ENCODE data around the gene MSRB3. TPM values are rescaled to one million over a fixed set of nuclear protein-coding genes. Genes with fewer than 3 reads are reported as not detected.

The MSRB3 gene
- total RNA-seq, 6 donors from 2014 or later, result 15.7 to 76.3 (median 30.4) TPM

DNA sequence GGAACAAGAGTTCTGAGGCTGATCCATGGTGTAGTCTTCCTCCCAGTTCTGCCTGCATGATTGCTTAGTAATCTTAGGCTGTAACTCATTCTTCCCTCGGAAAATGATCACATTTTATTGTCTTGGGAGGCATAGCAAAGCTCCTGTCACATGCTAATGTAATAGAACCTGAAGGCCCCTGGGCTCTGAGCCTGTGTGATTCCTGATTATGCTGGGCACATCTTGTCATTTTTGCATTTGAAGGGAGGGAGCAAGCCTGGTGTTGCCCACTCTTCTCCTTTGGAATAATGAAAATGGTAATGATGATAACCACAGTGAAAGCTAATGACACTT is 215.4 kb downstream of the MSRB3 start:
- 36 to 62% methylated on average over 1 of the region's 1 CpG for WGBS, 2 donors
- DNase-seq, result no peak

DNA sequence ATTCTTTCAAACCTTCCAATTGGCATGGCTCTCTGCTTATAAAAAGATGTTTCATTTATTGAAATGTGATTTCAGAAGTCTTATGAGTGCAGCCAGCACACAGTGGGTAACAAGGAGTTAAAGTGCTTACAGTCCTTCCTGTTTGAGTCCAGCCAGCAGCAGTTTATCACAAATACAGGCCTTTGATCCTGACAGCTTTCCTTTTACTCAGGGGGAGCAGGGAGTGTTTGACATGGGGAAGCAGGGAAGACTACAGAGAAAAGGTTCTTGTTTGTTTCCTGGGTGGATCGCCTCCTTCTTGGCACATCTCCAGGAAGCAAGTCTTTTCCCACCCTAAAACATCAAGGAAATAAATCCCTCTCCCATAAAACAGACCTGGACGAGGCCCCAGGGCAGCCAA is 216.1 kb downstream of the MSRB3 start:
- H3K9me3 ChIP-seq, result no peaks in the 10 kb centered on the region
- H3K4me1 ChIP-seq, result peaks cover 0 to 25% (median 3%) of the 10 kb centered on the region in 4 donors
- no peak overlapping the region for H3K27ac ChIP-seq
- 36 to 51% methylated on average over 2 of the region's 2 CpGs for WGBS, 2 donors
- H3K4me3 ChIP-seq, result no peak overlapping the region
- no peak for DNase-seq
- no peaks in the 10 kb centered on the region for H3K27me3 ChIP-seq
- no peak for ATAC-seq (ENCODE audit: low FRiP score in 2 of 2)
- H3K36me3 ChIP-seq, result no peaks in the 10 kb centered on the region
- TF ChIP-seq, protein P1, sequence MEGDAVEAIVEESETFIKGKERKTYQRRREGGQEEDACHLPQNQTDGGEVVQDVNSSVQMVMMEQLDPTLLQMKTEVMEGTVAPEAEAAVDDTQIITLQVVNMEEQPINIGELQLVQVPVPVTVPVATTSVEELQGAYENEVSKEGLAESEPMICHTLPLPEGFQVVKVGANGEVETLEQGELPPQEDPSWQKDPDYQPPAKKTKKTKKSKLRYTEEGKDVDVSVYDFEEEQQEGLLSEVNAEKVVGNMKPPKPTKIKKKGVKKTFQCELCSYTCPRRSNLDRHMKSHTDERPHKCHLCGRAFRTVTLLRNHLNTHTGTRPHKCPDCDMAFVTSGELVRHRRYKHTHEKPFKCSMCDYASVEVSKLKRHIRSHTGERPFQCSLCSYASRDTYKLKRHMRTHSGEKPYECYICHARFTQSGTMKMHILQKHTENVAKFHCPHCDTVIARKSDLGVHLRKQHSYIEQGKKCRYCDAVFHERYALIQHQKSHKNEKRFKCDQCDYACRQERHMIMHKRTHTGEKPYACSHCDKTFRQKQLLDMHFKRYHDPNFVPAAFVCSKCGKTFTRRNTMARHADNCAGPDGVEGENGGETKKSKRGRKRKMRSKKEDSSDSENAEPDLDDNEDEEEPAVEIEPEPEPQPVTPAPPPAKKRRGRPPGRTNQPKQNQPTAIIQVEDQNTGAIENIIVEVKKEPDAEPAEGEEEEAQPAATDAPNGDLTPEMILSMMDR (IDR thresholded peaks at IDR 0.05), result no peak
- TF ChIP-seq POLR2A (IDR thresholded peaks at IDR 0.05) (no peak), POLR2AphosphoS5 (IDR thresholded peaks at IDR 0.05) (no peak), EP300 (IDR thresholded peaks at IDR 0.05) (no peak)

More for the DNA sequence above, 215.4 kb downstream of the MSRB3 start:
- TF ChIP-seq POLR2A (IDR thresholded peaks at IDR 0.05) (no peak), POLR2AphosphoS5 (IDR thresholded peaks at IDR 0.05) (no peak), EP300 (IDR thresholded peaks at IDR 0.05) (no peak)
- TF ChIP-seq, protein P1 (IDR thresholded peaks at IDR 0.05), result no peak
- no peaks in the 10 kb centered on the region for H3K36me3 ChIP-seq
- peaks cover 0 to 25% (median 3%) of the 10 kb centered on the region in 4 donors for H3K4me1 ChIP-seq
- no peaks in the 10 kb centered on the region for H3K9me3 ChIP-seq
- no peak overlapping the region for H3K27ac ChIP-seq
- no peak overlapping the region for H3K4me3 ChIP-seq
- ATAC-seq (ENCODE audit: low FRiP score in 2 of 2), result no peak
- H3K27me3 ChIP-seq, result no peaks in the 10 kb centered on the region

DNA sequence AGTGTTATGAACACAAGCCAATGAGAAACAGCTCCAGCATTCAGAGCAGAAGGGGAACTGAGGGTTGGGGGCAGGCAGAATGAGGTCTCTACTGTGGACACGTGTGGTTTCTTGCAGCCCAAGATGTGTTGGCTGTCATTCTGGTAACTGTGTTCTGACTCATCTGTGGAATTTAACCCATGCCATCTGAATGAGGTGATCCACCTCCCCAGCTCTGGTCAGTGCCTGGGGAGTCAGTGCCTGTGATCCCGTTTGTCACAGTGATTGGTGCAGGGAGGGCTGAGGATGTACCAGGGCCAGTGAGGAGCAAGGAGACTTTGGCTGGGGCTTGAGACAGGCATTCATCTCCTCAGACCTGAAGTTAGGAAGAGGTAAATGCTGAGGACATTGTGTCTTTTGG is 216.8 kb downstream of the MSRB3 start:
- H3K27me3 ChIP-seq, result no peaks in the 10 kb centered on the region
- H3K4me3 ChIP-seq, result no peak overlapping the region
- WGBS, 2 donors, result 36 to 54% methylated on average over 2 of the region's 2 CpGs
- no peaks in the 10 kb centered on the region for H3K36me3 ChIP-seq
- ATAC-seq (ENCODE audit: low FRiP score in 2 of 2), result peak in 1 of 2 donors; percentile 43
- peaks cover 0 to 25% (median 3%) of the 10 kb centered on the region in 4 donors for H3K4me1 ChIP-seq
- no peak overlapping the region for H3K27ac ChIP-seq
- no peak for DNase-seq
- no peaks in the 10 kb centered on the region for H3K9me3 ChIP-seq
- TF ChIP-seq, protein P1 (IDR thresholded peaks at IDR 0.05), result no peak
- no peak for TF ChIP-seq POLR2AphosphoS5 (IDR thresholded peaks at IDR 0.05)

DNA sequence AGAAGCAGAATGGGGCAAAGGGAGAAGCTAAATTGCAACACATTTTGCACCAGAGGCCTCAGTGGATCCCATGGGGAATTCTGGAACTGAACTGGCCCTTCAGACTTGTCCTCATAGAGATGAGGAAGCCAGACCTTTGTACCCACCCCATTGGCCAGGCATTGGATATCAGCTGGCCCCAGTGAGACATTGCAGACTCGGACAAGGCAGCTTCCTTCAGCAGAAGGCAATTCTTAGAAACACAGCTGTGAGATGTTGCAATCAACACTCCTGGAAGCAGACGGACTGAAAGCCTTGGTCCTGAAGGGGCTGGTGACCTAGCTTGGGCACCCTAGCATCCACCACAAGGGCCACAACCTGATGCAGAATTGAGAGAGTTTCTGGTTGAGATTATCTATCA is 218.1 kb downstream of the MSRB3 start:
- H3K27me3 ChIP-seq, result no peaks in the 10 kb centered on the region
- 16 to 44% methylated on average over 1 to 2 of the region's 2 CpGs for WGBS, 2 donors
- H3K9me3 ChIP-seq, result no peaks in the 10 kb centered on the region
- H3K4me3 ChIP-seq, result no peak overlapping the region
- ATAC-seq (ENCODE audit: low FRiP score in 2 of 2) (peak in 1 of 2 donors; percentile 53), DNase-seq (peak in 1 of 2 donors; percentile 31)
- H3K4me1 ChIP-seq, result peaks cover 0 to 33% (median 11%) of the 10 kb centered on the region in 4 donors
- TF ChIP-seq EP300 (IDR thresholded peaks at IDR 0.05), result no peak
- TF ChIP-seq POLR2AphosphoS5 (IDR thresholded peaks at IDR 0.05), result peak in 1 of 2 donors; percentile 21
- TF ChIP-seq POLR2A (IDR thresholded peaks at IDR 0.05), result no peak
- TF ChIP-seq, protein P1 (IDR thresholded peaks at IDR 0.05), result no peak
- no peak overlapping the region for H3K27ac ChIP-seq
- no peaks in the 10 kb centered on the region for H3K36me3 ChIP-seq

DNA sequence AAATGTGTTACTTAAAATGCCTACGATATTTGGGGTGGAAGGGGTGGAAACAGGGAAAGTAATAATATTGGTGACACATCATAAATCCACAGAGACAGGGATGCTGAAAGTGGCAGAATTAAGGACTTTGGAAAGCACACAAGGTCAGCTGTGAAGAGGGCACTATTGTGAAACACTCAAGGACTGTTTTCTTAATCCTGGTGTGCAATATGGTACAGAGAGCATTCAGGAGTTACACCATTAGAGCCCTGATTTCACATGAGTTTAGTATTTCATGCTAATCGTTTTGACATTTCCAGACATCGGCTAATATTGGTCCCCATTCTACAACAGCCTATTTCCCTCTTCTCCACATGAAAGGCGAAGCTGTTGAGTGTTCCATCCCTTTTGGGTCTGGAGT is 219.2 kb downstream of the MSRB3 start:
- H3K27ac ChIP-seq, result no peak overlapping the region
- no peak for DNase-seq

More for the DNA sequence above, 219.2 kb downstream of the MSRB3 start:
- no peak for ATAC-seq (ENCODE audit: low FRiP score in 2 of 2)
- 47 to 55% methylated on average over 4 of the region's 4 CpGs for WGBS, 2 donors
- no peaks in the 10 kb centered on the region for H3K27me3 ChIP-seq
- no peaks in the 10 kb centered on the region for H3K9me3 ChIP-seq
- no peaks in the 10 kb centered on the region for H3K36me3 ChIP-seq
- no peak overlapping the region for H3K4me3 ChIP-seq
- TF ChIP-seq, protein P1 (IDR thresholded peaks at IDR 0.05), result no peak
- TF ChIP-seq EP300 (IDR thresholded peaks at IDR 0.05), result peak in 1 of 4 donors; percentile 18
- TF ChIP-seq POLR2AphosphoS5 (IDR thresholded peaks at IDR 0.05), result no peak
- no peak for TF ChIP-seq POLR2A (IDR thresholded peaks at IDR 0.05)
- H3K4me1 ChIP-seq, result peaks cover 0 to 33% (median 12%) of the 10 kb centered on the region in 4 donors
